ENCODE data around the gene GTF2H1. TPM values are rescaled to one million over a fixed set of nuclear protein-coding genes. Genes with fewer than 3 reads are reported as not detected.
A peak's percentile ranks its signal among the peaks of the same experiment; 100 is the strongest.

Gene GTF2H1
- total RNA-seq, 2 experiments from 2014 or later: 33.4 to 34.1 TPM

GRCh38 chr11:18308242-18308641 lies 14.1 kb upstream of the GTF2H1 start:
- Mint-ChIP-seq H3K4me1 (ENCODE audit: low read depth) (peaks cover 7% of the 10 kb centered on the region), H3K27me3 (ENCODE audit: low read depth) (no peaks in the 10 kb centered on the region), H3K27ac (no peak overlapping the region), H3K4me3 (no peak overlapping the region), H3K9me3 (no peaks in the 10 kb centered on the region), H3K36me3 (ENCODE audit: low read depth) (peaks cover 32% of the 10 kb centered on the region)
- no peak for DNase-seq
- intact Hi-C loops (cut with micrococcal nuclease): no loop called here
- CTCF ChIA-PET: no interaction called here

- peaks cover 30% of the 10 kb centered on the region for H3K36me3 Mint-ChIP-seq (ENCODE audit: low read depth)
- H3K9me3 Mint-ChIP-seq: no peaks in the 10 kb centered on the region
- DNase-seq: no peak
- peaks cover 9% of the 10 kb centered on the region for H3K4me1 Mint-ChIP-seq (ENCODE audit: low read depth)
- no peaks in the 10 kb centered on the region for H3K27me3 Mint-ChIP-seq (ENCODE audit: low read depth)
- H3K27ac Mint-ChIP-seq: no peak overlapping the region
- intact Hi-C loops (cut with micrococcal nuclease): no loop called here
- CTCF ChIA-PET: no interaction called here
- H3K4me3 Mint-ChIP-seq: no peak overlapping the region
Observed at GRCh38 chr11:18309691-18310090, 12.7 kb upstream of the GTF2H1 start.

- CTCF ChIA-PET: no interaction called here
- H3K4me3 Mint-ChIP-seq: no peak overlapping the region
- H3K4me1 Mint-ChIP-seq (ENCODE audit: low read depth): peaks cover 9% of the 10 kb centered on the region
- intact Hi-C loops (cut with micrococcal nuclease): no loop called here
- no peaks in the 10 kb centered on the region for H3K9me3 Mint-ChIP-seq
- H3K27me3 Mint-ChIP-seq (ENCODE audit: low read depth): no peaks in the 10 kb centered on the region
- H3K36me3 Mint-ChIP-seq (ENCODE audit: low read depth): peaks cover 27% of the 10 kb centered on the region
- no peak overlapping the region for H3K27ac Mint-ChIP-seq
- no peak for DNase-seq
Observed at GRCh38 chr11:18310800-18311340, 11.5 kb upstream of the GTF2H1 start.

DNA sequence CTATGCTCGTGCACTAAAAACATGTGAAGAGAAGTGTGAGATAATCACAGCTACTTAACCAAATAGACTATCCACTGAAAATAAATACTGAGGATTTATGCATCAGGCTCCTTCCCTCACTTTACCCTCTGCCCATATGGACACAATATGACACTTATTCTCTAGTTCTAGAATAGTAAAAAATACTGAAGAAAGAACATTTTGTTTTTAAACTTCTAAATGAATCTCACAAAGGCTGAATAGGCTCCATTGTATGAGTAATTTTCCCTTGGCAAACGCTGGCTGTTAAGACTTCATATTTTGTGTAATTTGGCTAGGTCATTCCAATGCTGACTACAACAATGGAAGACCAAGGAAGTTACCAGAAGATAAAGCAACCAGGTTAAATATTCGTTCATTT lies 10.4 kb upstream of the GTF2H1 start:
- Mint-ChIP-seq H3K27me3 (ENCODE audit: low read depth) (no peaks in the 10 kb centered on the region), H3K4me3 (no peak overlapping the region), H3K36me3 (ENCODE audit: low read depth) (peaks cover 18% of the 10 kb centered on the region), H3K4me1 (ENCODE audit: low read depth) (peaks cover 9% of the 10 kb centered on the region), H3K27ac (no peak overlapping the region), H3K9me3 (no peaks in the 10 kb centered on the region)
- CTCF ChIA-PET: no interaction called here
- no peak for DNase-seq
- intact Hi-C loops (cut with micrococcal nuclease): no loop called here

DNA sequence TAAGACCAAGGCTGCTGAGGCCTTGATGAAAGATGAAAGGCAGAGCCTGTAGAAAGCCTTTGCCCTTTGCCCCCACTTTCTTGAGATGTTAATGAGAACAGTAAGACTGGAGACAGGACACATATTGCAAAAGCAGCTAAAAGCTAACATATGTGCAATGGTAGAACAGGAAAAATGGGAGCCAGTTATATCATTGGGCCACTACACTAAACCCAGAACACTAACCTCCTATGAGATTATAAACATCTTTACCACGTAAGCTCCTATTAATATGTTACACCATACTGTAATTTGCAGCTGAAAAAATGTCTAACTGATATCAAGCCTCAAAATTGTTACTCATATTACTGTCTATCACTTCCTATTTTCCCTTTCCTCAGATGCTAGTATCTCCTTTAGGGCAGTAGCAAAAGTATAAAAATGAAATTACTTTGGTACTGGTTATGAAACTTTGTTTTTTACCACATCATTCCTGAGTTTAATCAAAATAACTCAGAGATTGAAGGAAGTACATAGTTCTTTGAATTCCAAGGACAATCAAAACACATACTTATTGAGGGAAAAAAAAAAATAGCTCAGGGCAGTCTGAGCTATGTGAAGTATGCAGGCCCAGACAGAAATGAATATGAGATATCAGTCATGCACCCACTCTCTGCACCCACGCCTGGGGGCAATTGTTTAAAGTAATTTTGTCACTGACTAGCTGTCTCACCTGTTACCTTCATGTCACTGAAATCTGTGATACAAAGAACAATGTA lies 9.5 kb upstream of the GTF2H1 start:
- no peak overlapping the region for H3K27ac Mint-ChIP-seq
- H3K4me1 Mint-ChIP-seq (ENCODE audit: low read depth): peaks cover 11% of the 10 kb centered on the region
- intact Hi-C loops (cut with micrococcal nuclease): no loop called here
- no peak for DNase-seq
- no peaks in the 10 kb centered on the region for H3K27me3 Mint-ChIP-seq (ENCODE audit: low read depth)
- H3K36me3 Mint-ChIP-seq (ENCODE audit: low read depth): peaks cover 23% of the 10 kb centered on the region
- no peak overlapping the region for H3K4me3 Mint-ChIP-seq
- no peaks in the 10 kb centered on the region for H3K9me3 Mint-ChIP-seq
- CTCF ChIA-PET: no interaction called here

DNA sequence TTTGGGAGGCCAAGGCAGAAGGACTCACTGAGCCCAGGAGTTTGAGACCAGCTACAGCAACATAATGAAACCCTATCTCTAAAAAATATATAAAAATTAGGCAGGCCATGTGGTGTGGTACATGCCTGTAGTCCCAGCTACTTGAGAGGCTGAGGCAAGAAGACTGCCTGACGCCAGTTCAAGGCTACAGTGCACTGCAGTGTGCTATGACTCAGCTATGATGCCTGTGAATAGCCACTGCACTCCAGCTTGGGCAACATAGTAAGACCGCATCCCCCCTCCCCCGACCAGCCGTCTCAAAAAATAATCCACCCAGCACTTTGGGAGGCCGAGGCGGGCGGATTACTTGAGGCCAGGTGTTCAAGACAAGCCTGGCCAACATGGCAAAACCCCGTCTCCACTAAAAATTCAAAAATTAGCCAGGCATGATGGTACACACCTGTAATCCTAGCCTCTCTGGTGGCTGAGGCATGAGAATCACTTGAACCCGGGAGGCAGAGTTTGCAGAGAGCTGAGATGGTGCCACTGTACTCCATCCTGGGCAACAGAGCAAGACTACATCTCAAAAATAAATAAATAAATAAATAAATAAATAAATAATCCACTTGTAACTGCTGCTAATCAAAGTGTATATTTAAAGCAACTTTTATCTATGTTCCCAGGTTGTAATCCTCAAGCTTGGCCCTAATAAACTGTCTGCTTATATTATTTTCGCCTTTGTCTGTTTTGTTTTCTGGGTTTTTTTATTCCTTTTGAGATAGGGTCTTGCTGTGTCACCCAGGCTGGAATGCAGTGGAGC lies 8.2 kb upstream of the GTF2H1 start:
- CTCF ChIA-PET: interaction anchor here (0.6 to 1.2 kb wide), 2 partner anchors 84 to 127 kb away, joined by 3 read pairs; no protein-coding TSS in a partner anchor
- DNase-seq: no peak
- Mint-ChIP-seq H3K27me3 (ENCODE audit: low read depth) (no peaks in the 10 kb centered on the region), H3K9me3 (no peaks in the 10 kb centered on the region), H3K36me3 (ENCODE audit: low read depth) (peaks cover 19% of the 10 kb centered on the region), H3K4me1 (ENCODE audit: low read depth) (peaks cover 20% of the 10 kb centered on the region), H3K4me3 (no peak overlapping the region), H3K27ac (no peak overlapping the region)
- intact Hi-C loops (cut with micrococcal nuclease): no loop called here

DNA sequence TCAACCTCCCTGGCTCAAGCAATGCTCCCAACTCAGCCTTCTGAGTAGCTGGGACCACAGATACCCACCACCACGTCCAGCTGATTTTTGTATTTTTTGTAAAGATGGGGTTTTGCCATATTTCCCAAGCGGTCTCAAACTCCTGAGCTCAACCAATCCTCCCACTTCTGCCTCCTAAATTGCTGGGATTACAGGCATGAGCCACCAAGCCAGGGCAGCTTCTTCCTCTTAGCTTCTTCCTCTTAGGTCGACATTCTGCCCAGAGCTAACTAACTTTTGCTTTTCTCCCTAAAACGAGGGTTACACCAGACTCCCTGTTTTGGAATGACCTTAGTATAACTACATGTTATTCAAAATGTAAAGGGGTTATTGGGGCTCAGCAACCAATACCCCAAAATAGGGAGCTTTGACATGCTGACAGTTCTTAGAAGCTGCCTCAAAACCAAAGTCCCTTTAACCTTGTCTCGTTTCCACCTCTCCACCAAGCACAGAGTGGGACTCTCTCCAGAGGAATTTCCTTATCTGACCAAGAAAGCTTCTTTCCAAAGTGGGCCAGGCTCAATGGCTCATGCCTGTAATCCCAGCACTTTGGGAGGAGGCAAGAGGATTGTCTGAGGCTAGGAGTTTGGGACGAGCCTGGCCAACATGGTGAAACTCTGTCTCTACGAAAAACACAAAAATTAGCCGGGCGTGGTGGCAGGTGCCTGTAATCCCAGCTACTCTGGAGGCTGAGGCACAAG lies 7.4 kb upstream of the GTF2H1 start:
- Mint-ChIP-seq H3K36me3 (ENCODE audit: low read depth) (peaks cover 16% of the 10 kb centered on the region), H3K27ac (no peak overlapping the region), H3K9me3 (no peaks in the 10 kb centered on the region), H3K27me3 (ENCODE audit: low read depth) (no peaks in the 10 kb centered on the region), H3K4me3 (no peak overlapping the region), H3K4me1 (ENCODE audit: low read depth) (peaks cover 28% of the 10 kb centered on the region)
- no peak for DNase-seq
- CTCF ChIA-PET: interaction anchor here (1.2 to 1.9 kb wide), 3 partner anchors 71 to 407 kb away, joined by 3 to 8 read pairs (median 3); no protein-coding TSS in a partner anchor
- intact Hi-C loops (cut with micrococcal nuclease): loop anchor here (5.0 kb wide), 1 partner anchor 1038 kb away; the partner anchor contains the start of gene NUCB2

DNA sequence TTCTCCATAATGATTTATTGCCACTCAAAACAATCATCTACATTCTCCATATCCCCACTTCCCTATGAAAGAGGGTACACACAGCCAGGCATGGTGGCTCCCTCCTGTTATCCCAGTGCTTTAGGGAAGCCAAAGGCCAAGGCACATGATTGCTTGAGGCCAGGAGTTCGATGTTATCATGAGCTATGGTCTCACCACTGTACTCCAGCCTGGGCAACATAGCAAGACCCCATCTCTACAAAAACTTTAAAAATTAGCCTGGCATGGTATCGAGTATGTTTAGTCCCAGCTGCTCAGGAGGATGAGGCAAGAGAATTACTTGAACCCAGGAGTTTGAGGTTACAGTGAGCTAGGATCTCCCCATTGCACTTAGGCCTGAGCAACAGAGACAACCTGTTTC lies 6.5 kb upstream of the GTF2H1 start:
- peaks cover 13% of the 10 kb centered on the region for H3K36me3 Mint-ChIP-seq (ENCODE audit: low read depth)
- H3K27ac Mint-ChIP-seq: no peak overlapping the region
- no peak for DNase-seq
- no peak overlapping the region for H3K4me3 Mint-ChIP-seq
- H3K4me1 Mint-ChIP-seq (ENCODE audit: low read depth): peaks cover 36% of the 10 kb centered on the region
- CTCF ChIA-PET: interaction anchor here (0.6 to 1.9 kb wide), 6 partner anchors 22 to 406 kb away, joined by 3 to 8 read pairs (median 3); partner anchors contain the start of gene SPTY2D1
- no peaks in the 10 kb centered on the region for H3K9me3 Mint-ChIP-seq
- intact Hi-C loops (cut with micrococcal nuclease): loop anchor here (5.0 kb wide), 1 partner anchor 1039 kb away; the partner anchor contains the start of gene NUCB2
- no peaks in the 10 kb centered on the region for H3K27me3 Mint-ChIP-seq (ENCODE audit: low read depth)

DNA sequence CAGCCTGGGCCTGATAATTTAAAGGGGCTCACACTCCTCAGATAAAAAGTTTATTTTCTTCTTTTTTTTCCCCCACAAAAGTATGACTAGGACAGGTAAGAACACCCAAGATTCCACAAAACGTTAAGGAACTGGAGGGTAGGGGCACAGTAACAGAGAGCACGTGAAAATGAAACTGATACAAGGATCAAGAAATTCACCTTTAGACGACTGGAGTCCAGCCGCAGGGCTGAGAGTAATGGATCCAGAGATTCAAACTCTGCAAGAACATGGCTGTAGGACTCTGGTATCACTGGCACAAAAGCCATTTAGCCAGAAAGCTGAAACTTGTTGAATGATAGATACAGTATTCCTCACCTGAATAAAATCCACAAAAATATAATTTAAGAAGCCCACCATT lies 4.8 kb upstream of the GTF2H1 start:
- CTCF ChIA-PET: interaction anchor here (0.6 kb wide), 1 partner anchor 240 kb away, joined by 3 read pairs; no protein-coding TSS in a partner anchor
- Mint-ChIP-seq H3K4me3 (no peak overlapping the region), H3K4me1 (ENCODE audit: low read depth) (peaks cover 39% of the 10 kb centered on the region), H3K36me3 (ENCODE audit: low read depth) (peaks cover 8% of the 10 kb centered on the region), H3K27ac (no peak overlapping the region), H3K27me3 (ENCODE audit: low read depth) (no peaks in the 10 kb centered on the region), H3K9me3 (no peaks in the 10 kb centered on the region)
- intact Hi-C loops (cut with micrococcal nuclease): loop anchor here (5.0 kb wide), 1 partner anchor 1040 kb away; the partner anchor contains the start of gene NUCB2
- no peak for DNase-seq

DNA sequence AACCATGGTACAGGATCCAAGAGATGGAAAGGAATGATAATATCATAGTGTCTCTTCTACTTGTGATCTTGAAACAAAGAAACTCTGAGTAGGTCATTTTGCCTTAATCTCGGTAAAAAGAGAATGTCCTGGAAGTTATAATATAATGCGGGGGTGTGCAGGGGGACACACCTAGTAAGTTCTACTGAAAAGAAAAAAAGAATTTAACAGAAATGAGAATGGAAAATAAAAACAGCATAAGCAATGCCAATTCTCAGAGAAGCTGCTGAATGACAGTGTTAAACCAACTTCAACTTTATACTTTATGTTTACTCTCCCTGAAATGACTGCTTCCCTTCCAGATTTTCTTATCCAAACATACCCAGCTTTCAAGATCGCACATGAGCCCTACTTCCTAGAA lies 2.5 kb upstream of the GTF2H1 start:
- no peak for DNase-seq
- Mint-ChIP-seq H3K27me3 (ENCODE audit: low read depth) (no peaks in the 10 kb centered on the region), H3K36me3 (ENCODE audit: low read depth) (peaks cover 19% of the 10 kb centered on the region), H3K4me3 (no peak overlapping the region), H3K4me1 (ENCODE audit: low read depth) (peaks cover 50% of the 10 kb centered on the region), H3K27ac (no peak overlapping the region), H3K9me3 (no peaks in the 10 kb centered on the region)
- CTCF ChIA-PET: interaction anchor here (0.7 to 1.7 kb wide), 4 partner anchors 64 to 402 kb away, joined by 3 to 6 read pairs (median 4); no protein-coding TSS in a partner anchor
- intact Hi-C loops (cut with micrococcal nuclease): loop anchor here (2.0 to 5.0 kb wide), 5 partner anchors 25 to 1043 kb away; partner anchors contain the start of genes E2F8 and NUCB2

- peaks cover 22% of the 10 kb centered on the region for H3K36me3 Mint-ChIP-seq (ENCODE audit: low read depth)
- intact Hi-C loops (cut with micrococcal nuclease): loop anchor here (2.0 to 5.0 kb wide), 4 partner anchors 26 to 920 kb away; partner anchors contain the start of gene E2F8
- CTCF ChIA-PET: interaction anchor here (0.7 to 2.9 kb wide), 5 partner anchors 63 to 401 kb away, joined by 3 to 7 read pairs (median 4); no protein-coding TSS in a partner anchor
- H3K9me3 Mint-ChIP-seq: no peaks in the 10 kb centered on the region
- no peak for DNase-seq
- H3K4me3 Mint-ChIP-seq: peak overlapping the region; percentile 42
- no peaks in the 10 kb centered on the region for H3K27me3 Mint-ChIP-seq (ENCODE audit: low read depth)
- peaks cover 57% of the 10 kb centered on the region for H3K4me1 Mint-ChIP-seq (ENCODE audit: low read depth)
- H3K27ac Mint-ChIP-seq: no peak overlapping the region
Observed at GRCh38 chr11:18320617-18321016, 1.8 kb upstream of the GTF2H1 start.
